Measurements from ENCODE around the gene TMC5.

The TMC5 gene

DNA sequence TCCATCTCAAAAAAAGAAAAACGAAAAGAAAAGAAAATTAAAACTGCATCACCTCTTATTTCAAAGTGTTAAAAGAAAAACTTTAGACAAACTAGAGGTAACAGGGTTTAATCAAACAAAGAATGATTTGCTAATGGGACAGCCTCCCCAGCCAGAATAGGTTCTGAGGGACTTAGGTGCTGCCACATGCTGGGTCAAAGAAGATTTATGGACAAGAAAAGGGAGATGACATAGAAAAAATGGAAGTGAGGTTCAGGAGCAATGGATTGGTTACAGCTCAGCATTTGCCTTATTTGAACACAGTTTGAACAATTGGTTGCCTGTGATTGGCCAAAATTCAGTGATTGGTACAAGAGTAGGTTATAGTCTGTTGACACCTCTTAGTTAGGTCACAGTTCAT is 21.1 kb downstream of the TMC5 start:
- no peaks in the 10 kb centered on the region for H3K27me3 ChIP-seq (ENCODE audit: control insufficient read depth, insufficient read depth, low read length)
- H3K9ac ChIP-seq (ENCODE audit: low read length) = no peak overlapping the region
- H3K36me3 ChIP-seq (ENCODE audit: control insufficient read depth, insufficient read depth, low read length) = no peaks in the 10 kb centered on the region
- peaks cover 25% of the 10 kb centered on the region for H3K4me1 ChIP-seq (ENCODE audit: control insufficient read depth, insufficient read depth, low read length)
- no peaks in the 10 kb centered on the region for H3K9me3 ChIP-seq (ENCODE audit: control insufficient read depth, low read length)
- H3K4me3 ChIP-seq (ENCODE audit: low read length) = no peak overlapping the region

DNA sequence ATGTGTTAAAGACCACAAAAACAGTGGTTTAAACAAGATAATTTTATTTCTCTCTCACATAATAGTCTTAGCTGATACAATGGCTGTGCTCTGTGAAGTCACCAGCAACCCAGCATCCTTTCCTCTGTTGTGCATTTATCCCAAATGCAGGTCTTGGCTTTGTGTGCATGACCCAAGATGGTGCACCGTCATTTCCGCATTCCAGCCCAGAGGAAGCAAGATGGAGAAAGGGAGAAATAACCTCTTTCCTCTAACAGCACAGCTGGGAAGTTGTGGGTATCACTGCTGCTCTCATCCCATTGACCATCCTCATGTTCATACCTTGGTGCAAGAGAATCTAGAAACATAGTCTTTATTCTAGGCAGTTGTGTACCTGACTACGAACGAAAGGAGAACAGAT is 21.8 kb downstream of the TMC5 start:
- H3K4me1 ChIP-seq (ENCODE audit: control insufficient read depth, insufficient read depth, low read length) = peaks cover 25% of the 10 kb centered on the region
- no peak overlapping the region for H3K4me3 ChIP-seq (ENCODE audit: low read length)
- H3K9ac ChIP-seq (ENCODE audit: low read length) = no peak overlapping the region
- H3K27me3 ChIP-seq (ENCODE audit: control insufficient read depth, insufficient read depth, low read length) = no peaks in the 10 kb centered on the region
- no peaks in the 10 kb centered on the region for H3K9me3 ChIP-seq (ENCODE audit: control insufficient read depth, low read length)
- peaks cover 6% of the 10 kb centered on the region for H3K36me3 ChIP-seq (ENCODE audit: control insufficient read depth, insufficient read depth, low read length)

- no peaks in the 10 kb centered on the region for H3K27me3 ChIP-seq (ENCODE audit: control insufficient read depth, insufficient read depth, low read length)
- no peaks in the 10 kb centered on the region for H3K9me3 ChIP-seq (ENCODE audit: control insufficient read depth, low read length)
- H3K9ac ChIP-seq (ENCODE audit: low read length) = no peak overlapping the region
- no peak overlapping the region for H3K4me3 ChIP-seq (ENCODE audit: low read length)
- H3K4me1 ChIP-seq (ENCODE audit: control insufficient read depth, insufficient read depth, low read length) = peaks cover 5% of the 10 kb centered on the region
- H3K36me3 ChIP-seq (ENCODE audit: control insufficient read depth, insufficient read depth, low read length) = peaks cover 17% of the 10 kb centered on the region
Measured at GRCh38 chr16:19443659-19444058, 26.0 kb downstream of the TMC5 start.

DNA sequence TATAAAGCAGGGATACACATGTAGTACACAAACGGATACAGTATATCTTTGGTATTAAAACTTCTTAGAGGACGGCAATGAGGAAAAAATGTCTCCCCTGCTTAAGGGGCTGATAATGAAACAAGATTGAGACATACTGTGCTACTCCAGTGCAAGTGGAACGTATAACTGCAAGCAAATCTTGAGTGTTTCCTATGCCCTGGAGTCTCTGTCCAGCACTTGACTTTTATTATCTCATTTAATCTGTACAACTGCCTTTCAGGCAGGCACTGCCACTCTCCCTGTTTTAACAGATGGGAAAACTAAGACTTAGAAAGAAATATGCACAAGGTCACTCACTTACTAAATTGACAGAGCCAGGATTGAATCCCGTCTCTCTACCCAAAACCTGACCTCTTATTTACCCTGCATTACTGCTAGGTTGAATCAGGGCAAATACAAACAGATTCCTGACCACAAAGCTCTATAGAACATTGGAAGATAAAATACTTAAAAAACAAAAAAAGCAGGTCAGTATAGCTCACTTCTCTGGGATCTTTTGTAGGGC is 28.7 kb downstream of the TMC5 start:
- Histone ChIP-seq H3K27me3 (ENCODE audit: control insufficient read depth, insufficient read depth, low read length) (no peaks in the 10 kb centered on the region), H3K9me3 (ENCODE audit: control insufficient read depth, low read length) (no peaks in the 10 kb centered on the region), H3K36me3 (ENCODE audit: control insufficient read depth, insufficient read depth, low read length) (peaks cover 17% of the 10 kb centered on the region), H3K4me3 (ENCODE audit: low read length) (no peak overlapping the region), H3K4me1 (ENCODE audit: control insufficient read depth, insufficient read depth, low read length) (peaks cover 5% of the 10 kb centered on the region), H3K9ac (ENCODE audit: low read length) (no peak overlapping the region)

DNA sequence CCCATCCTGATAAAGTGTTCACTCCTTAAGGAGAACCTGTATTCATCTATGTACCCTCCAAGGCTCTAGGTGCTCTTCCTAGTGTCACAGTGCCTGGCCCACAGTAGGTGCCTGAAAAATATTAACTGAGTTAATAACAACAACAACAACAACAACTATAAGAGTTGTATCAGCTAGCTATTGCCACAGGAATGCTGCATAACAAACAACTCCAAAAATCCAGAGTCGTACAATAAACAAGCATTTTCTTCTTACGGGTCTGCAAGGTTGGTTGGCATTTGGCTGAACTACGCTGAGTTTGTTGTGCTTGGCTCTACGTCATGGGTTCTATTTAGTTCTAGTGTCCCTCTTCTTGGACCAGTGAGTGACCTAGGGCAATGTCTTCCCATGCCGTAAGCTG is 29.2 kb downstream of the TMC5 start:
- no peaks in the 10 kb centered on the region for H3K27me3 ChIP-seq (ENCODE audit: control insufficient read depth, insufficient read depth, low read length)
- peaks cover 5% of the 10 kb centered on the region for H3K4me1 ChIP-seq (ENCODE audit: control insufficient read depth, insufficient read depth, low read length)
- H3K9me3 ChIP-seq (ENCODE audit: control insufficient read depth, low read length) = no peaks in the 10 kb centered on the region
- peaks cover 17% of the 10 kb centered on the region for H3K36me3 ChIP-seq (ENCODE audit: control insufficient read depth, insufficient read depth, low read length)
- no peak overlapping the region for H3K4me3 ChIP-seq (ENCODE audit: low read length)
- H3K9ac ChIP-seq (ENCODE audit: low read length) = no peak overlapping the region

GRCh38 chr16:19450186-19450585 is 32.5 kb downstream of the TMC5 start:
- Histone ChIP-seq H3K36me3 (ENCODE audit: control insufficient read depth, insufficient read depth, low read length) (peaks cover 12% of the 10 kb centered on the region), H3K9me3 (ENCODE audit: control insufficient read depth, low read length) (no peaks in the 10 kb centered on the region), H3K4me1 (ENCODE audit: control insufficient read depth, insufficient read depth, low read length) (no peaks in the 10 kb centered on the region), H3K9ac (ENCODE audit: low read length) (no peak overlapping the region), H3K4me3 (ENCODE audit: low read length) (no peak overlapping the region), H3K27me3 (ENCODE audit: control insufficient read depth, insufficient read depth, low read length) (no peaks in the 10 kb centered on the region)

DNA sequence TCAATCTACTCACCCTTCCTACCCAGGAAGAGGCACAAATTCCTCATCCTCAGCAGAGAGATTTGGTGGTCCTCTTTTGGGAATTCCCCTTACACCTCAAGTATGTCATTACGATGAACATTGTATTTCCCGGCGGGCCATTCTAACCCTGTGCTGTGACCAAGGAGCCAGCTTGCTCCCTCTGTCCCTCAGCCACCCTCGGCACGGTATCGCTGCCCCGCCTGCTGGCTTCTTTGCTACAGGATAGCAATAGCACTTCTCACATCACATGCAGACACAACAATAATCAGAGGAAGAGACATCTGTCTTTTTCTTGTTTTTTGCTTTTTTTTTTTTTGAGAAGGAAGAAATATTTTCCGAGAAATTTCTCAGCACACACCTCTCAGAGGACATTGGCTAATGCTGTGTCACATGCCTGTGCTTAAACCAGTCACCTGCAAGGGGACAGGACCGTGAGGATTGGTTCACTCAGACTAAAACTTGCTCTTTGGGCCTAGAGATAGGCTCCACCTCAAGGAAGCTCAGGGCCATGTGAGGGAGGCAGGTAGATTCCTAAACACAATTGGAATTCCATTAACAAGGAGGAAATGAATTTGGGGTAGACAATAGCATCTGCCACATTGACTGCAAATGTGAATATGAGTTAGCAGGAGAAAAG is 41.2 kb downstream of the TMC5 start:
- no peak overlapping the region for H3K9ac ChIP-seq (ENCODE audit: low read length)
- peaks cover 1% of the 10 kb centered on the region for H3K36me3 ChIP-seq (ENCODE audit: control insufficient read depth, insufficient read depth, low read length)
- no peak overlapping the region for H3K4me3 ChIP-seq (ENCODE audit: low read length)
- no peaks in the 10 kb centered on the region for H3K9me3 ChIP-seq (ENCODE audit: control insufficient read depth, low read length)
- no peaks in the 10 kb centered on the region for H3K27me3 ChIP-seq (ENCODE audit: control insufficient read depth, insufficient read depth, low read length)
- H3K4me1 ChIP-seq (ENCODE audit: control insufficient read depth, insufficient read depth, low read length) = peaks cover 10% of the 10 kb centered on the region

DNA sequence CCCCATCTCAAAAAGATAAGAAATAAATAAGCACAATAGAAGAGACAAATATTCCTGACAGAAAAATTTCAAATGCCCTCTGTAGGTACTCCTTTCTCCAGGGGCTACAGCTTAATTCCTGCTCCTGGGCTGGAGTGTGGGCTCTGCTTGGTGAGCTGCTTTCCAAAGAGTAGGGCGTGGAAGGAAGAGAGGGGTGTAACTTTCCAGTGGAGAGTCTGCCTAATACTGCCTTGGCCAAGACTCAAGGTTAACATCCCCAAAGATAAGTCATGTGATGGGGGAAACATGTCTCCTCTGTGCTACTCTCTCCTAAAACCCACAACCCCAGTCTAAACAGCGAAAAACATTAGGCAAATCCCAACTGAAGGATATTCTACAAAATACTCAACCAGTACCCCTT is 42.7 kb downstream of the TMC5 start:
- H3K27me3 ChIP-seq (ENCODE audit: control insufficient read depth, insufficient read depth, low read length) = no peaks in the 10 kb centered on the region
- H3K4me1 ChIP-seq (ENCODE audit: control insufficient read depth, insufficient read depth, low read length) = peaks cover 15% of the 10 kb centered on the region
- peaks cover 6% of the 10 kb centered on the region for H3K36me3 ChIP-seq (ENCODE audit: control insufficient read depth, insufficient read depth, low read length)
- no peak overlapping the region for H3K4me3 ChIP-seq (ENCODE audit: low read length)
- no peak overlapping the region for H3K9ac ChIP-seq (ENCODE audit: low read length)
- H3K9me3 ChIP-seq (ENCODE audit: control insufficient read depth, low read length) = no peaks in the 10 kb centered on the region

- Histone ChIP-seq H3K4me3 (ENCODE audit: low read length) (no peak overlapping the region), H3K36me3 (ENCODE audit: control insufficient read depth, insufficient read depth, low read length) (peaks cover 6% of the 10 kb centered on the region)
Measured at GRCh38 chr16:19463468-19464315, 46.0 kb downstream of the TMC5 start.

GRCh38 chr16:19468300-19468699 is 50.6 kb downstream of the TMC5 start:
- Histone ChIP-seq H3K4me3 (ENCODE audit: low read length) (no peak overlapping the region), H3K9ac (ENCODE audit: low read length) (no peak overlapping the region), H3K4me1 (ENCODE audit: control insufficient read depth, insufficient read depth, low read length) (peaks cover 8% of the 10 kb centered on the region), H3K27me3 (ENCODE audit: control insufficient read depth, insufficient read depth, low read length) (no peaks in the 10 kb centered on the region), H3K9me3 (ENCODE audit: control insufficient read depth, low read length) (no peaks in the 10 kb centered on the region), H3K36me3 (ENCODE audit: control insufficient read depth, insufficient read depth, low read length) (peaks cover 10% of the 10 kb centered on the region)

More at GRCh38 chr16:19463468-19464315, 46.0 kb downstream of the TMC5 start:
- peaks cover 15% of the 10 kb centered on the region for H3K4me1 ChIP-seq (ENCODE audit: control insufficient read depth, insufficient read depth, low read length)
- no peaks in the 10 kb centered on the region for H3K27me3 ChIP-seq (ENCODE audit: control insufficient read depth, insufficient read depth, low read length)
- no peak overlapping the region for H3K9ac ChIP-seq (ENCODE audit: low read length)
- no peaks in the 10 kb centered on the region for H3K9me3 ChIP-seq (ENCODE audit: control insufficient read depth, low read length)

GRCh38 chr16:19472482-19472881 is 54.8 kb downstream of the TMC5 start:
- Histone ChIP-seq H3K36me3 (ENCODE audit: control insufficient read depth, insufficient read depth, low read length) (peaks cover 11% of the 10 kb centered on the region), H3K9me3 (ENCODE audit: control insufficient read depth, low read length) (no peaks in the 10 kb centered on the region)

DNA sequence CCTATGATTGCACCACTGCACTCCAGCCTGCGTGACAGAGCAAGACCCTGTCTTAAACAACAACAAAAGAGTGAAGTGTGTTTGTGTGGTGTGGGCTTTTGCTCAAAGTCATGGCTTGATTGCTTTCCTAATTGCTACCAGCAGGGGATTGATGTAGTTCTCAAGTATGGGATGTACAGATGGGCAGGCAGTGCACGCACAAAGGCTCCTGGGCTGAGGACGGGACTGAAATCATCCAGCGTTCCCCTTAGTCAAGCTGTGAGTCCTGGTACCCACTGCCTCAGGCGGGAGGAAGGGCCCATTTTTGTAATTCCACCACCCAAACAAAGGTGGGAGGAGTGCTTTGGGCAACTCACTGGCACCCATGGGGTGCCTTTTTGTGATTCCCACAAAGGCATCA is 56.9 kb downstream of the TMC5 start:
- no peaks in the 10 kb centered on the region for H3K27me3 ChIP-seq (ENCODE audit: control insufficient read depth, insufficient read depth, low read length)
- H3K36me3 ChIP-seq (ENCODE audit: control insufficient read depth, insufficient read depth, low read length) = peaks cover 12% of the 10 kb centered on the region
- peaks cover 5% of the 10 kb centered on the region for H3K4me1 ChIP-seq (ENCODE audit: control insufficient read depth, insufficient read depth, low read length)
- no peak overlapping the region for H3K9ac ChIP-seq (ENCODE audit: low read length)
- H3K9me3 ChIP-seq (ENCODE audit: control insufficient read depth, low read length) = no peaks in the 10 kb centered on the region
- no peak overlapping the region for H3K4me3 ChIP-seq (ENCODE audit: low read length)

More at GRCh38 chr16:19472482-19472881, 54.8 kb downstream of the TMC5 start:
- Histone ChIP-seq H3K4me1 (ENCODE audit: control insufficient read depth, insufficient read depth, low read length) (no peaks in the 10 kb centered on the region), H3K4me3 (ENCODE audit: low read length) (no peak overlapping the region), H3K9ac (ENCODE audit: low read length) (no peak overlapping the region), H3K27me3 (ENCODE audit: control insufficient read depth, insufficient read depth, low read length) (no peaks in the 10 kb centered on the region)
